ENCODE measurements around the gene IL10RA. TPM values are rescaled to one million over a fixed set of nuclear protein-coding genes. Genes with fewer than 3 reads are reported as not detected.

Gene IL10RA
- total RNA-seq, 1 donor from 2014 or later, result not detected

- Histone ChIP-seq H3K4me3 (ENCODE audit: low read depth, low read length) (no peak overlapping the region), H3K27me3 (ENCODE audit: control insufficient read depth, insufficient read depth, low read length) (peaks cover 2% of the 10 kb centered on the region), H3K36me3 (ENCODE audit: control insufficient read depth, insufficient read depth, low read length) (no peaks in the 10 kb centered on the region)
- FAIRE-seq, result peak; percentile 83
- TF ChIP-seq CTCF (IDR thresholded peaks at IDR 0.05; ENCODE audit: insufficient read depth, low read length, severe bottlenecking), result no peak
- DNase-seq (ENCODE audit: low read depth), result no peak
These were observed 22.2 kb downstream of the IL10RA start for GRCh38 chr11:118008271-118008911.

- DNase-seq (ENCODE audit: low read depth), result no peak
- Histone ChIP-seq H3K36me3 (ENCODE audit: control insufficient read depth, insufficient read depth, low read length) (no peaks in the 10 kb centered on the region), H3K27me3 (ENCODE audit: control insufficient read depth, insufficient read depth, low read length) (peaks cover 2% of the 10 kb centered on the region), H3K4me3 (ENCODE audit: low read depth, low read length) (no peak overlapping the region)
- peak; percentile 43 for FAIRE-seq
- no peak for TF ChIP-seq CTCF (IDR thresholded peaks at IDR 0.05; ENCODE audit: insufficient read depth, low read length, severe bottlenecking)
These were observed 23.9 kb downstream of the IL10RA start for GRCh38 chr11:118009864-118010737.

- peaks cover 2% of the 10 kb centered on the region for H3K27me3 ChIP-seq (ENCODE audit: control insufficient read depth, insufficient read depth, low read length)
- TF ChIP-seq CTCF (IDR thresholded peaks at IDR 0.05; ENCODE audit: insufficient read depth, low read length, severe bottlenecking), result no peak
- no peak overlapping the region for H3K4me3 ChIP-seq (ENCODE audit: low read depth, low read length)
- no peak for DNase-seq (ENCODE audit: low read depth)
- FAIRE-seq, result no peak
- H3K36me3 ChIP-seq (ENCODE audit: control insufficient read depth, insufficient read depth, low read length), result no peaks in the 10 kb centered on the region
These were observed 24.7 kb downstream of the IL10RA start for GRCh38 chr11:118010738-118011461.

- no peak for FAIRE-seq
- H3K4me3 ChIP-seq (ENCODE audit: low read depth, low read length), result no peak overlapping the region
- H3K36me3 ChIP-seq (ENCODE audit: control insufficient read depth, insufficient read depth, low read length), result no peaks in the 10 kb centered on the region
- peak; percentile 85 for DNase-seq (ENCODE audit: low read depth)
- peaks cover 4% of the 10 kb centered on the region for H3K27me3 ChIP-seq (ENCODE audit: control insufficient read depth, insufficient read depth, low read length)
- no peak for TF ChIP-seq CTCF (IDR thresholded peaks at IDR 0.05; ENCODE audit: insufficient read depth, low read length, severe bottlenecking)
These were observed 26.0 kb downstream of the IL10RA start for GRCh38 chr11:118012083-118012669.

- no peaks in the 10 kb centered on the region for H3K36me3 ChIP-seq (ENCODE audit: control insufficient read depth, insufficient read depth, low read length)
- no peak for TF ChIP-seq CTCF (IDR thresholded peaks at IDR 0.05; ENCODE audit: insufficient read depth, low read length, severe bottlenecking)
- FAIRE-seq, result no peak
- no peak for DNase-seq (ENCODE audit: low read depth)
- H3K27me3 ChIP-seq (ENCODE audit: control insufficient read depth, insufficient read depth, low read length), result peaks cover 4% of the 10 kb centered on the region
- no peak overlapping the region for H3K4me3 ChIP-seq (ENCODE audit: low read depth, low read length)
These were observed 27.8 kb downstream of the IL10RA start for GRCh38 chr11:118014022-118014421.

All from bronchial epithelial cell (primary cell).